AG04449 (cell line): ENCODE results near the gene GGA2.
"Not testable (repeated sequence)": the region's sequence is repeated elsewhere in the genome, so short reads cannot be mapped to it uniquely, and the experiment has no call there.

Experiments used
- CTCF ChIA-PET: fragments of 350-600 bp; formaldehyde crosslinking; extraction: SDS; loops from one replicate; lab custom pipeline; 2021; ENCODE audit warnings: antibody characterized with exemption; lab: Yijun Ruan, JAX
- POLR2A ChIA-PET: fragments of 400-600, 350-600 bp; formaldehyde crosslinking; extraction: SDS; loops from one replicate; lab custom pipeline; 2020; ENCODE audit warnings: antibody characterized with exemption, inconsistent platforms; lab: Yijun Ruan, JAX
- DNase-seq: peaks from one replicate; pipeline ENCODE4 v3.0.0-alpha.2; 2010; ENCODE audit warnings: low read depth, low spot score
- H3K4me3 ChIP-seq: 2 replicates; pipeline ENCODE4 v1.5.1; 2011; ENCODE audit warnings: low read depth, mild to moderate bottlenecking, control low read depth, low read length
- CTCF ChIP-seq: IDR thresholded peaks from one replicate; pipeline ENCODE4 v1.5.1; 2011; ENCODE audit warnings: mild to moderate bottlenecking, moderate library complexity, low read length, control low read depth, inconsistent platforms; ENCODE audit not compliant: insufficient read depth; ENCODE audit errors: missing control alignments

The GGA2 gene

GRCh38 chr16:23453338-23454052, 56.8 kb downstream of the GGA2 start:
- POLR2A ChIA-PET: interaction anchor here (0.8 to 1.3 kb wide), 2 partner anchors 13 to 51 kb away, joined by 5 read pairs; no protein-coding TSS in a partner anchor
- no peak for DNase-seq
- H3K4me3 ChIP-seq: peak overlapping the region; percentile 96
- CTCF ChIA-PET: interaction anchor here (13.1 kb wide), 1 partner anchor 19 kb away, joined by 179 read pairs; no protein-coding TSS in a partner anchor
- TF ChIP-seq CTCF: no peak

GRCh38 chr16:23452572-23453337, 57.5 kb downstream of the GGA2 start, which contains the start of gene COG7:
Gene COG7 (minus strand): TSS chr16:23453189. CDS start chr16:23452994, 195 bp downstream.
- no peak for TF ChIP-seq CTCF
- POLR2A ChIA-PET: interaction anchor here (0.8 to 1.3 kb wide), 2 partner anchors 14 to 52 kb away, joined by 5 read pairs; no protein-coding TSS in a partner anchor
- H3K4me3 ChIP-seq: peak within 1 kb of the TSS; percentile 96
- CTCF ChIA-PET: interaction anchor here (13.1 kb wide), 1 partner anchor 18 kb away, joined by 179 read pairs; no protein-coding TSS in a partner anchor
- DNase-seq: peak; percentile 47

- no peak for DNase-seq
- POLR2A ChIA-PET: interaction anchor here (1.3 kb wide), 1 partner anchor 14 kb away, joined by 5 read pairs; no protein-coding TSS in a partner anchor
- CTCF ChIA-PET: interaction anchor here (13.1 kb wide), 1 partner anchor 18 kb away, joined by 179 read pairs; no protein-coding TSS in a partner anchor
- H3K4me3 ChIP-seq: peak overlapping the region; percentile 96
- TF ChIP-seq CTCF: no peak
Observed at GRCh38 chr16:23452221-23452571, 58.1 kb downstream of the GGA2 start.

GRCh38 chr16:23448392-23448791, 61.9 kb downstream of the GGA2 start:
- no peak overlapping the region for H3K4me3 ChIP-seq
- POLR2A ChIA-PET: no interaction called here
- CTCF ChIA-PET: interaction anchor here (1.2 to 13.1 kb wide), 2 partner anchors 14 to 32 kb away, joined by 3 to 179 read pairs; no protein-coding TSS in a partner anchor
- no peak for DNase-seq
- TF ChIP-seq CTCF: no peak

GRCh38 chr16:23437542-23437941, 72.8 kb downstream of the GGA2 start:
- DNase-seq, POLR2A ChIA-PET, H3K4me3 ChIP-seq: not testable (repeated sequence)
- CTCF ChIA-PET: interaction anchor here (4.5 to 7.9 kb wide), 7 partner anchors 10 to 539 kb away, joined by 18 to 245 read pairs (median 28); partner anchors contain the start of genes COG7 and SCNN1G

- TF ChIP-seq CTCF: no peak
- ChIA-PET POLR2A (no interaction called here), CTCF (interaction anchor here (0.9 to 7.9 kb wide), 13 partner anchors 11 to 538 kb away, joined by 3 to 245 read pairs (median 25); partner anchors contain the start of genes COG7 and SCNN1G)
- H3K4me3 ChIP-seq: no peak overlapping the region
- DNase-seq: no peak
Observed at GRCh38 chr16:23436951-23437350, 73.3 kb downstream of the GGA2 start.
